ENCODE results near the gene LARGE2.
"Not testable (repeated sequence)": the region's sequence is repeated elsewhere in the genome, so short reads cannot be mapped to it uniquely, and the experiment has no call there.

Gene LARGE2

DNA sequence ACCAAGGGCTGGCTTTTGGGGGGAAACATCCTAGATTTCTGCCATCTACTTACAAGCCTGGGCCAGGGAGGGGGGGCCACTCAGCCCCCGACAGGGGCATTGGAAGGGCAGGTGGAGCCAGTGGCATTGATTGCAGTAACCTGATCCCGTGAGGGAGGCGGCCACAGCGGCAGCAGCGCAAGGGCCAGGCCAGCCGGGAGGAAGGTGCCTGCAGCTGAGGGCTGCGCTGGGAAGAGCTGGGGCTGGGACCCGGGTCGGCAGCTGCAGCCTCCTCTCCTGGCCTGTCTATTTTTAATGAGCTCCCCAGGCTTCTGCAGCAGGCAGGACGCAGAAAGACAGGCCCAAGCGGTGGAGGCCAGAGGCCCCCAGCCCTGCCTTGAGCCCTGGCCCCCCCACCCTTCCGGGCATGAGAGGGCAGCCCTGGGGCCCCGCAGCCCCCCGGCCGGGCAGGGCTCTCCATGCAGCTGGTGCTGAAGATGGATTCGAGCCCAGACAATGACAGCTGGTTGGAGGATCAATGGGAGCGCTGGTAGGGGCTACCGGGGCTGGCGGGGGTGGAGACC lies 26.0 kb upstream of the LARGE2 start:
- DNase-seq (ENCODE audit: low read depth), result no peak

- DNase-seq (ENCODE audit: low read depth), result no peak
Measured at GRCh38 chr11:45897556-45897955, 24.9 kb upstream of the LARGE2 start.

DNA sequence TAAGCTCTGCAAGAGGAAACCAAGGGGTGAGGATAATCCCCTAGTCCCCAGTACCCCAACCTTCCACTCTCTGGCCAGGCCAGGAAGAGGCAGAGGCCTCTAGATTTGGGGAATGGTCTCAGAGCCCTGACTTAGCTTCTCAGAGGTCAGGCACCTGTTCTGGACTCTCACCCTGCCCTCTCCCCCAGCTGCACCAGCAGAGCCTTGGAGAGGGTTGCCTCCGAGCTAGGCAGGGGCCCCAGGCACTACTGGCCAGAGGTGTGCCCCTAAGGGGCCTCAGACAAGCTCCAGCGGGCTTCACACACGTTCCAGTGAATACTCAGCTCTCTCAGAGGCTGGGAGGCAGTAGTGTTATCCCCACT lies 23.4 kb upstream of the LARGE2 start:
- no peak for DNase-seq (ENCODE audit: low read depth)

DNA sequence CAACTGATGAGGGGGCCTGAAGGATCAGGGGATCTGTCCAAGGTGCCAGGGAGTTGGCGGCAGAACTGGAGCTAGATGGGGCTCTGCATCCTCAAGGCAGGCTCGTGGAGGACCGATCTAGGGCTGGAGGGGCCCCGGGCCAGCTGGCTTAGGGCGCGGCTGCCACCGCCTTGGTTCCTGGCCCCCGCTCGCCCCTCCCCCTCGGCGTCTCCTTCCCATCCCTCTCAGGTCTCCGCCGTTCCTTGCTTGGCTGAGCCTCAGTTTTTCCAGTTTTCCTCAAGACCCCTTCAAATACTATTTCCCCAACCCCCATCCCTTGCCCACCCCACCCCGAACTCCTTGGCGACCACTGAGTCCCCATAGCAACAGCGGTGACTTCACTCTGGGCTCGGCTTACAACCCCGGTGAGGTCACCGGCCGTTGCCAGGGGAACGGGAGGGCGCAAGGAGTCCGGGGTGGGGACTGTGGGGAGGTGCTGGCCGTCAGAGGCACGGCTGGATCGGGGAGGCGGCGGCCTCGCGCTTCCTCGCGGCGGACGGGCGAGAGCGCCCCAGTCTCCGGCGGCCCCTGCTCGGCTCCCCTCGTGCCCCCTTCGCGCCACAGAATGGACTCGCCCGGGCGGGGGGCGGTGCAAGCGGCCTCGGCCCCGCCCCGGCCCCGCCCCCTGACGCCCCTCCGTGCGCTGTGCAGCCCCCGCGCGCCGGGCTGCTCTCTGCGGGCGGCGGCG lies 22.8 kb upstream of the LARGE2 start:
- peak; percentile 27 for DNase-seq (ENCODE audit: low read depth)

GRCh38 chr11:45900175-45900800 lies 22.2 kb upstream of the LARGE2 start:
- not testable (repeated sequence) for DNase-seq (ENCODE audit: low read depth)

- no peak for DNase-seq (ENCODE audit: low read depth)
Measured at GRCh38 chr11:45900916-45901617, 21.4 kb upstream of the LARGE2 start.

- DNase-seq (ENCODE audit: low read depth), result no peak
Measured at GRCh38 chr11:45901626-45902025, 20.8 kb upstream of the LARGE2 start.

- no peak for DNase-seq (ENCODE audit: low read depth)
Measured at GRCh38 chr11:45902452-45903380, 19.7 kb upstream of the LARGE2 start.

GRCh38 chr11:45904309-45904915 lies 18.0 kb upstream of the LARGE2 start:
- no peak for DNase-seq (ENCODE audit: low read depth)

DNA sequence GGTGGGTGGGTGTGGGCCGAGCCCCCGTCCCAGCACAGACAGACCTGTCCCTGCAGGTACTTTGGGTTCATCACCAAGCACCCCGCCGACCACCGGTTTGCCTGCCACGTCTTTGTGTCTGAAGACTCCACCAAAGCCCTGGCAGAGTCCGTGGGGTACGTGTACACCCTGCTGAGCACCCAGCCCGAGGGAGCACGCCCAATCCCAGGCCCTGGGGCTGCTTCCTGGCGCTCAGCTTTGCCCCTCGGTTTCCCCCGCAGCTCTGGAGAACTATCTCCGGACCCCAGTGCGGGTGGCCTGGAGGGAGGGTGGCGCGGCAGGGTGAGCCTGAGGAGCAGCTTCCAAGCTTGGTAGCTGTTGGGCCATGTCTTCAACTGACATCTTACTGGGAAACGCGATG lies 17.4 kb upstream of the LARGE2 start:
- DNase-seq (ENCODE audit: low read depth), result no peak

DNA sequence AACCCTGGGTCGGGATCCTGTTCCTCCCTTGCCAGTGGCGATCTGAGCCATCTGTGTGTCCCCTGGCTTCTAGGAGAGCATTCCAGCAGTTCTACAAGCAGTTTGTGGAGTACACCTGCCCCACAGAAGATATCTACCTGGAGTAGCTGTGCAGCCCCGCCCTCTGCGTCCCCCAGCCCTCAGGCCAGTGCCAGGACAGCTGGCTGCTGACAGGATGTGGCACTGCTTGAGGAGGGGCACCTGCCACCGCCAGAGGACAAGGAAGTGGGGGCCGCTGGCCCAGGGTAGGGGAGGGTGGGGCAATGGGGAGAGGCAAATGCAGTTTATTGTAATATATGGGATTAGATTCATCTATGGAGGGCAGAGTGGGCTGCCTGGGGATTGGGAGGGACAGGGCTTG lies 16.9 kb upstream of the LARGE2 start:
- not testable (repeated sequence) for DNase-seq (ENCODE audit: low read depth)

DNA sequence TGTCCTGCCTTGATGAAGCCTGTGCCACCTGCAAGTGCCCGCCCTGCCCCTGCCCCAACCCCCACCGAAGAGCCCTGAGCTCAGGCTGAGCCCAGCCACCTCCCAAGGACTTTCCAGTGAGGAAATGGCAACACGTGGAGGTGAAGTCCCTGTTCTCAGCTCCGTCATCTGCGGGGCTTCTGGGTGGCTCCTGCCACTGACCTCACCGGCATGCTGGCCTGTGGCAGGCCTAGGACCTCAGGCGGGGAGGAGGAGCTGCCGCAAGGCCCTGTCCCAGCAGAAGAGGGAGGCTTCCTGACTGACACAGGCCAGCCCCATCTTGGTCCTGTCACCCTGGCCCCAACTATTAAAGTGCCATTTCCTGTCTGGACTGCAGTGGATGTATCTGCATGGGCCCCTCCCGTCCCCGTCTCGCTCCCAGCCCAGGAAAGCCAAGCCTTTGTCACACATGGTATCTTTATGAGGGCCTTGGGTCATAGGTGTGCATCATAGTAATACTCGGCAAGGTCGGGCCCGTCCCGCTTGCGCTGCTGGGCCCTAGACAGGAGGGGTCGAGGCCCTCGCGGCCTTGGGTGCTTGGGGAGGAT lies 16.3 kb upstream of the LARGE2 start:
- DNase-seq (ENCODE audit: low read depth), result no peak

- no peak for DNase-seq (ENCODE audit: low read depth)
Measured at GRCh38 chr11:45906965-45907611, 15.4 kb upstream of the LARGE2 start, which contains the start of gene FREY1. TSS of gene FREY1 (minus strand) at chr11:45907271. CDS start at chr11:45907245, 26 bp downstream.

- no peak for DNase-seq (ENCODE audit: low read depth)
Measured at GRCh38 chr11:45907911-45908370, 14.5 kb upstream of the LARGE2 start.

GRCh38 chr11:45909594-45910475 lies 12.6 kb upstream of the LARGE2 start:
- no peak for DNase-seq (ENCODE audit: low read depth)

DNA sequence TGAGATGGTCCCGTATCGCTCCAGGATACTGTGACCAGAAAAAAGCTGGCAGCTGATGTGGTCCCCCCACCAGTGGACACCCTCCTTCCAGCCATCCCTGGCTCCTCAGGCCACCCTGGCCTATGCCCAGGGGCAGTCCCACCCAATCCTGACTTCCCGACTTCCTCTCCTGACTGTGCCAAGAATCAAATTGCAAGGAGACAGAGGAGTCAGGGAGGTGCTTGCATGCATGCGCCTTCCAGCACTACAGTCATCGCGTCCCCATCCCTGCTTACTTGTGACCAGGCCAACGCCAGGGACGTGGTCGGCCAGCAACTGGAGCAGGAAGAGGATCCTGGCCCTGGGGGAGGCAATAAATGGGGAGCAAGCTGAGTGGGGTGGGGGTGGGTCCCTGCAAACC lies 11.8 kb upstream of the LARGE2 start:
- DNase-seq (ENCODE audit: low read depth), result no peak

DNA sequence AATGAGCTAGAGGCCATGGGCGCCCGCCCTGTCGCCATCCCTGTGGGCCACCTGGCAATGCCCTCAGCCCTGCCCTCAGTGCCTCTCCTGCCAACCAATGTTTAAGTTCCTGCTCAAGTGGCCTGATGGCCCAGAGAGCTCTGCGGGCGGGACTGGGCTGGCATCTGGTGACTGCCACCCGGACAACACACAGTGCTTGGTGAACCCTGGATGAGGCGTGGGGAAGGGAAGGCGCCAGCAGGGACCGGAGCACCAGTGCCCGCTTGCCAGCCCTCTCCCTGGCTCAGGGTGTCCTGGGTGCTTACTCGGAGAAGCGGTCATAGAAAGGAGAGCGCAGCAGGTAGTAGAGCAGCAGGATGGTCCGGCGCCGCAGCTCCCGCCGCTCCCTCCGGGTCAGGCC lies 8.9 kb upstream of the LARGE2 start:
- DNase-seq (ENCODE audit: low read depth), result no peak

DNA sequence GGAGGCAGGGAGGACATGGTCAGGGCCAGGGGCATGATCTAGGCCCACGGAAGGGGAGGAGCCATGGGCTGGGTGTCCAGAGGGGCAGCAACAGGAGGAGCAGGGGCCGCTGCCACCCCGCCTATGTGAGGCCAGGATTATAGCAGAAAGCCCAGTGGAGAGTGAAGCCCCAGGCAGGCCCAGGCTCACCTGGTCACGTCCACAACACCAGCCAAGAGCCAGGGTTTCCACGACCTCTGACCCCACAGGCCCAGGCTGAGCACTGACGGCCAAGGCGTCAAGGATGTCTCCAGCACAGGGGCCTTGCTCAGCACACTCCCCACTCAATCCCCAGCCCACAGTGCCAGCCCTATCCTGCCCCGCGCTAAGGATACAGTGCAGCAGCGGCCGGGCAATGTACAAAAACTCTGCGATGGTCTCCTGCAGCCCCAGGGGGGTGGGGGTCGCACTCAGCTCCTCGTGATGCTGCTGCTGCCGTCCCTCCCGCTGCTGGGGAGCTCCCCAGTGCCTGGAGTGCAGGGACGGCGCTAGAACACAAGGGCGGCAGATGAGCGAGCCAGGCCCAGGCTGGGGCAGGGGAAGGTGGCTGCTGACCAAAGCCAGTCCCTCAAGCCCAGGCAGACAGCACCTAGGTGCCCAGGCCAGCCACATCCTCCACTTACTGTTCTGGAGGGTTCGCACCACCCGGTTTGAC lies 8.4 kb upstream of the LARGE2 start:
- DNase-seq (ENCODE audit: low read depth), result no peak

GRCh38 chr11:45915446-45915845 lies 7.0 kb upstream of the LARGE2 start:
- no peak for DNase-seq (ENCODE audit: low read depth)

Measured in GM04503 (cell line).